Measurements from ENCODE around the gene PPFIA4.

PPFIA4 gene

GRCh38 chr1:203060115-203060514 lies 33.8 kb downstream of the PPFIA4 start:
- DNase-seq: no peak

GRCh38 chr1:203063287-203063686 lies 37.0 kb downstream of the PPFIA4 start:
- no peak for DNase-seq

DNA sequence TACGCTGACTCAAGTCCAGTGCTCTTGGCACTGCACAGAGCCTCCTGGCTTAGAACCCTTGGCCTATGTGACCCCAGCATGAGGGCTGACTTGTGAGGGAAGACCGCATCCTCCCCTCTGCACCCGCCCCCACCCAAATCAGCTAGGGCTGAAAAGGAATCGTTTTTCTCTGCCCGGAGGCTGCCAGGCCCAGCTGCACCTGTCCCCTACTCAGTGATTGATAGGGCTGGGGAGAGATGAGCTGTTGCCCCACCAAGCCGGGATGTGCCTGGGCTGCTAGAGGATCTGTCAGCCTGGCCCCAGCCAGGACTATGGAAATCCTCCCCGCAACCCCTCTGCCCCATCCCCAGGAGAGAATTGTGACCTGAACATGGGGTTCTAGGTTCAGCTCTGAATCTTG lies 38.9 kb downstream of the PPFIA4 start:
- no peak for DNase-seq

DNA sequence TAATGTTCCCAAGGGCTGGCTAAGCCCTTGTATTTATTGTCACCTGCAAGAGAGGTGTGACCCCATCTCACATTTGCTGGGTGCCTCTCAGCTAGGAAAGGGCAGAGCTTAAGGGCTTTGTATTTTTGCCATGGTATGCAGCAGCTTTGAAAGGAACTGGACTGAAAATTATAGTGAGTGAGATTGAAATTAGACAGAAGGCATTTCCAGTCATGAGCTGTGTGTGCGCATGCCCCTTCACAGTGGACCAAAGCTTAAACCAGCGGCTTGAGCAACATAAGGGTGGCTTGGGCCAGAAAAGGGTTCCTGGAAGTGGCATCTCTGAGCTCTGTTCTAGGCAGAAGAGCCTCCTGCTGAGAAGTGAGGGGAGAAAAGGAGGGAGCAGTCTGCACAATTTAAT lies 39.7 kb downstream of the PPFIA4 start:
- DNase-seq: no peak

DNA sequence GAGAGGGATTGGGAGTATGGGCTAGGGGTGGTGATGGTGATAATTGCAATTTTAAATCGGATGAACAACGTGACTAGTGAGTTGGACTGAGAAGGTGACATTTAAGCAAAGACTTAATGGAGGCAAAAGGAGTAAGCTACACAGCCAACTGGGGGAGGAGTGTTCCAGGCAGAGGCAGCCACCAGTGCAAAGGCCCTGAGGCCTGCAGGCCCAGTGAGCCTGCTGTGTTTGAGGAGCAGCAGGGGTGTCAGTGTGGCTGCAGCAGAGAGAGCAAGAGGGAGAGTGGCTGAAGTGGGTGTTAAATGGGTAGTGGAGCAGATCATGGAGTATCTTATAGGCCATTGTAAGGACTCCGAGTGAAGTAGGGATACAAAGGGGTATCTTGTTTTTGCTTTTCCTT lies 40.7 kb downstream of the PPFIA4 start:
- DNase-seq: no peak

- DNase-seq: no peak
These were observed 42.9 kb downstream of the PPFIA4 start for GRCh38 chr1:203069030-203069747.

DNA sequence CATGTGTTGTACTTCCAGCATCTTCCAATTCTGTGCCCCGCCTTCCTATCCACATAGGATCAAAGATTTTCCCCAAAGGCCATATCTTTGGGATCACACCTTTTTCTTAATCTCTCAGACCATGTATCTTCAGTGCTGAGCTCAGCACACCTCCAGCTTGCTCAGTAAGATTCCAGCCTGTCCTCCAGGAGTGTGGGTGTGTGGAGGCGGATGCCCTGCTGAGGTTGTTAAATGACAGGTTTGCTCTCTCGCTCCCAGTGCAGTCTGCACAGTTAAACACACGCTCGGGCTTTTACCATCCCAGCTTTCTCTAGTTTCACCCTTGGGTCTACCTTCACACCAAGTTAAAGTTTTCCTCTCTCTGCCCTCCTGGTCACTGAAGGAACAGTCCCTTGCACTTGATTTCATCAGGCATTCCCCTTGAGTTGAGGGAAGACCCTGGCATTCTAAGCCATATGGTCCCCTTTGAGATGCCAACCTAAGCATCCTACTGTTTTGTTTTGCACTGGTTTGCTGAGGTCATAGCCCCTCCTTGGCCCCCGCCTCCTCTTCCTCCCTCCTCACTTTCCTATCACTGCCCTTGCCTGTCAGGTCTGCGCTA lies 45.8 kb downstream of the PPFIA4 start:
- DNase-seq: no peak

- peak; percentile 43 for DNase-seq
These were observed 46.6 kb downstream of the PPFIA4 start for GRCh38 chr1:203072911-203073310.

- no peak for DNase-seq
These were observed 47.2 kb downstream of the PPFIA4 start for GRCh38 chr1:203073469-203073868.

GRCh38 chr1:203074610-203075009 lies 48.3 kb downstream of the PPFIA4 start:
- DNase-seq: no peak

DNA sequence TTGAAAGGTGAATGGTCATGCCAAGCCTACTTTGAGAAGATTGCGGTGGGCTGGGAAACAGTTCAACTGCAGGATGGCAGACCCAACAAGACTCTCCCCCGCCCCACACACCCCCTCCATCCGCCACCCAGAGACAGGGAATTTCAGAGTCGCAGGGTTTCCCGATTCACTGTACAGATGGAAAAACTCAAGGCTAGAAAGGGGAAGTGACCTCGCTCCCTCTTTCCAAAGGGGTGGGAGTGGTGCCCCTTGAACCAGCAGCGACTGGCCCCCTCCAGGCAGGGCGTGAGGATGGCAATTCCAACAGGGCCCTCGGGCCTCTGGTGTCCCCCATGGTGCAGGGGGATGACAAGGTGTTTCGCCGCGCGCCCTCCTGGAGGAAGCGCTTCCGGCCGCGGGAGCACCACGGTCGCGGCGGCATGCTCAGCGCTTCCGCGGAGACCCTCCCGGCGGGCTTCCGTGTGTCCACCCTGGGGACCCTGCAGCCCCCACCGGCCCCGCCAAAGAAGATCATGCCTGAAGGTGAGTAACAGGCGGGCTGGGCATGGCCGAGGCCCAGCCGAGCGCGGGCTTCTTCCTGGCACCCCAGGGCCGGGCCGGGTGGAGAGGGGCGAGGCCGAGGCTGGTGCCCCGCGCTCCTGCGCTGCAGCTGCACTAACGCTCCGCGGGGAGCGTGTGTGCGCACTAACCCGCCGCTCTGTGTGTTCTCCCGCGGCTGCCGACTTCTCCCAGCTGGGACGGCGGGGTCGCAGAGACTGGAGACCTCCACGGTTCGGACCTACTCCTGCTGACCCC lies 49.1 kb downstream of the PPFIA4 start:
- no peak for DNase-seq

GRCh38 chr1:203076031-203076511 lies 49.8 kb downstream of the PPFIA4 start:
- DNase-seq: no peak

- no peak for DNase-seq
These were observed 51.1 kb downstream of the PPFIA4 start for GRCh38 chr1:203077367-203077766.

GRCh38 chr1:203077956-203078355 lies 51.7 kb downstream of the PPFIA4 start:
- DNase-seq: no peak

DNA sequence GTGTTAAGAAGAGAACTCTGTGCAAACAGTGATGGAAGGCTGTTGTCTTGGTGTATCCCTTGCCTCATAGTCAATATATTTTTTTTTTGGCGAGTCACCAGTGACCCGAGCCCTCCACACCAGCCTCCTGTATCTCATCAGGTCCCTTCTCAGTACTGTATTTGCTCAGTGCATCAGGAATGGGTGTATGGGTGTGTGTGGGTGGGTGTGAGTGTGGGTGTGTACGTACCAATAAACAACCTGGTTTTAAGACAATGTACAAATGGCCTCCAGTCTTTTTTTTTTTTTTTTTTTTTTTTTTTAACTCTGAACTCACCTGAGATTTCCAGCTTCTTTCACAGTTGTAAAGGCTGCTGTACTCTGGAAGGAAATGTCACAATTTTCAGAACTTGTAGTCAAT lies 52.2 kb downstream of the PPFIA4 start:
- DNase-seq: no peak

DNA sequence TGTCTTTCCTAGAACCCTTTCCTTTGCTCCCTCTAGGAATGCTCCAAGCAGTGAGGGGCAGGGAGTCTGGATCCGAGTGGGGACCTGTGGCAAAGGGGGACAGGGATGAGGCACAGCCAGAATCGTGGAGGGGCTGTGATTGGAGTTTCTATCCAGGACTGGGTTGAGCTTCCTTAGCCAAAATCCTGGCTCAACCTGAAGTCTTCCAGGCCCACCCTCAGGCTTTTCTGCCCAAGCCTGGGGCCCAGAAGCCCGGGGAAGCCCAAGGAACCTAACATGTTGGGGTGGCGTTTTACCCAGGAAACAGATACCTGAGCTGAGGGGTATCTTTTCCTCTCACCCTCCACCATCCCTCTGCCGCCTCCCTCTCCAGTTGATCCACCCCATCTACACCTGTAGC lies 54.2 kb downstream of the PPFIA4 start:
- DNase-seq: no peak

- DNase-seq: no peak
These were observed 55.4 kb downstream of the PPFIA4 start for GRCh38 chr1:203081465-203082230.

- no peak for DNase-seq
These were observed 55.9 kb downstream of the PPFIA4 start for GRCh38 chr1:203082231-203082505.

GRCh38 chr1:203082571-203083462 lies 56.5 kb downstream of the PPFIA4 start:
- no peak for DNase-seq

DNA sequence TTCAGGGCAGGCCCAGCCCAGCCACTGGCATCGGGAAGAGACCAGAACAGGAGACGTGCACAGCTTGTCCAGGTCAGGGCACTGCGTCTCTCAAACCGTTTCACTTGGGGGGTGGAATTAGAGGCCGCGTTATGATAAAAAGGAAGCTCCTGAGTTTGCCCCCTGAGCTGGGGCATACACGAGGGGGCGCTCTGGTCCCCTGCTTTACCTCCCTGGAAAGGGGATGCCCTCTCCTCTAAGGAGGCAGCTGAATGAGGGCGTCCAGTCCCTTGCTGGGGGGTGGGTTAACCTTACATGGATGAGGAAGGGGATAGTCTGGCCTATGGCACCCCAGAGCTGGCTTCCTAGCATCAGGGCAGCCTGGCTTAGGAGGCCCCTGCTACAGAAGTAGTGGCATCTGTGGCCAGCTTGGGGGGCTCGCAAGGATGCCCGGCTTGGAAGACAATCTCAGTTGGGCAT lies 57.2 kb downstream of the PPFIA4 start:
- DNase-seq: no peak

GRCh38 chr1:203084588-203085527 lies 58.6 kb downstream of the PPFIA4 start:
- no peak for DNase-seq

All from EL (cell line).